GM18873 (cell line): ENCODE results near the gene ARSI.
"Not testable (repeated sequence)": the region's sequence is repeated elsewhere in the genome, so short reads cannot be mapped to it uniquely, and the experiment has no call there.

Source experiments
- ATAC-seq: cut with Tn5 transposase; IDR thresholded peaks from one replicate; pipeline ENCODE4 v1.9.1; 2021; ENCODE audit warnings: mild to moderate bottlenecking, moderate library complexity, moderate number of reproducible peaks; ENCODE audit not compliant: unreplicated experiment, low FRiP score

Gene ARSI

DNA sequence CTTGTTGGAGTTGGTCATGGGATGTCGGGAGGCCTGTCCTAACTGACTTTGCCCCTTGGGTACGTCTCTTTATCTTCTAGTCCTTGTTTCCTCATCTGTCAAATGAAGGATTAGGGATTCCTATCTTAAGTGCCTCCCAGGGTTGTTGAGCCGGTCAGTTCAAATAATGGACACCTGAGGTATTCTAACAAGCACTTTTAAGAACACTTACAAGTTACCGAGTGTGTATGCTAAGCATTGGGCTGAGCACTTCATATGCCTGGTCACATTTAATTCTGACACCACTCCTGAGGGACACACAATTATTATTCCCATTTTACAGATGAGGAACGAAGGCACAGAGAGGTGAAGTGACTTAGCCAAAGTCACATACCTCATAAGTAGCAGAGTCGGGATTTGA is 50.2 kb downstream of the ARSI start:
- ATAC-seq, result no peak

GRCh38 chr5:150251504-150251903 is 51.2 kb downstream of the ARSI start:
- ATAC-seq, result no peak

DNA sequence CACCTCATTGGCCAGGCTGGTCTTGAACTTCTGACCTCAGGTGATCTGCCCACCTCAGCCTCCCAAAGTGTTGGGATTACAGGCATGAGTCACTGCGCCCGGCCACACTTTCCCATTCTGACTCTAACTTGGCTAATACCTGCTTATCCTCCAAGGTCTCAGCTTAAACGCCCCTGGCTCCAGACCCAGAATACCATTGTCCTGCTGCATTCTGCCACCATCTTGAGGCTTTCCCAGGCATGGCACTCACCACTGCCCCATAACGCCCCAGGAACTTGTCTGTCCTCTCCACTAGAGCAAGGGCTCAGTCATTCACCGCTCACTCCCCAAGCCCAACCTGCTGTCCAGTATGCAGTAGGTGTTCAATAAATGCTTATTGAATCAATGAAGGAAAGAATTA is 53.0 kb downstream of the ARSI start:
- ATAC-seq, result no peak

DNA sequence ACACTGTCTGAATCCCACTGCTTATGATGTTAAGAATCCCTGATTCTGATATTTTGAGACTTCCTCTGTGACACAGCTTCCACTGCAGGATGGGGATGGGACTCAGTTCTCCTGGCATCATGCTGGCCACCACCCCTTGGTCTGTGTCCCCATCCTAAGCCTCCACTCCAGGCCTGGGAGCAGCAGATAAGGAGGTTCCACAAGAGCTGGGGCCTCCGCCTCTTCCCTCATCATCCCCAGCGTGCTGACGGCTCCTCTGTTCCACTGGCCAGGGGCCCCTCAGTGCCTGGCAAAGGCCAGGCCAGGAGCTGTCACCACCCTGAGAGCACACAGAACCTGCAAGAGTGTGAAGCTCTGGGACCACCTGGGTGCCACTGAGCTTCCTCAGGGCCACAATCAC is 53.8 kb downstream of the ARSI start:
- no peak for ATAC-seq

DNA sequence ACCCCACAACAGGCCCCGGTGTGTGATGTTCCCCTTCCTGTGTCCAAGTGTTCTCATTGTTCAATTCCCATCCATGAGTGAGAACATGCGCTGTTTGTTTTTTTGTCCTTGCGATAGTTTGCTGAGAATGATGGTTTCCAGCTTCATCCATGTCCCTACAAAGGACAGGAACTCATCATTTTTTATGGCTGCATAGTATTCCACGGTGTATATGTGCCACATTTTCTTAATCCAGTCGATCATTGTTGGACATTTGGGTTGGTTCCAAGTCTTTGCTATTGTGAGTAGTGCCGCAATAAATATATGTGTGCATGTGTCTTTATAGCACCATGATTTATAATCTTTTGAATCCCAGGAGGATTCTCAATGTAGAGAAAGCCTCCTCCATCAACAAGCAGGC is 54.2 kb downstream of the ARSI start:
- ATAC-seq, result not testable (repeated sequence)

DNA sequence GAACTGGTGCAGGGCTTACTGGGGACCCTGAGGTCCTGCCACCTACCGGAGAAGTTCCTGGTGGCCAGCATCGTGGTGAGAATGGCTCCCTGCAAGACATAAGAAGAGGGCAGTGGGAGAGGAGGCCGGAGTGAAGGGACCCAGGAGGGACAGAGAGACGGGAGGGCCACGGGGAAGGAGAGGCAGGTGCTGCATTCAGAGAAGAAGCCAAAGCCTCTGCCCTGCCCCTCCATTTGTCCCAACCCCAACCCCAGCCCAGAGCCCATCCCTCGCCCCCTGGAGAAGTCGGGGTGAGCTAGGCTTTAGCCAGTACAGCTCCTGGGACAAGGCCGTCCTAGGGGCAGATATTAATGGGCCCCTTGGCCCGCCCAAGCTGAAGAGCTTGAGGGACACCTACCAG is 55.0 kb downstream of the ARSI start:
- ATAC-seq, result no peak

GRCh38 chr5:150246835-150247234 is 55.9 kb downstream of the ARSI start:
- ATAC-seq, result no peak

- no peak for ATAC-seq
These were observed 56.3 kb downstream of the ARSI start for GRCh38 chr5:150246429-150246828.
